ENCODE results near the gene NTM. TPM values are rescaled to one million over a fixed set of nuclear protein-coding genes. Genes with fewer than 3 reads are reported as not detected.

The NTM gene
- polyA plus RNA-seq, 1 experiment: 33.6 TPM

DNA sequence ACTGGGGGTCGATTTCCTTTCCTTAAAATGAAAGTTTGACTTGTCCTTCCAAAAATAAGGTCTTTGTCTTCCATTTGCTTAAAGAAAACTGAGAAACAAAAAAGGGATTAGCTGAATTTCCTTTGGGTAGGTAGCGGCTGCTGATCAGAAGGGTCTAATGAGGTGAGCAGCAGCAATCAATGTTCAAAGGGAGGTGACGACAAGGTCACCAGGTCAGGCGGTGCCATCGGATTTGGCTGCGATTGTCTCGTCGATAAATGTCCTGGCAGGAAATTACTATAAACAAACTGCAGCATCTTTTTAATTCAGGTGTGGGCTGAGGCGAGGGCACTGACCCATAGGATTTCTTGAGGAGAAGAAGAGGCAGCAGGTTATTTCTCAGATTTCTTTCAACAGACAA, 480.1 kb downstream of the NTM start:
- no peak for DNase-seq (ENCODE audit: low read depth)
- H3K36me3 ChIP-seq (ENCODE audit: control insufficient read depth, insufficient read depth, low read length): no peaks in the 10 kb centered on the region
- no peak overlapping the region for H3K4me3 ChIP-seq (ENCODE audit: low read depth, low read length)
- CTCF ChIA-PET: interaction anchor here (0.9 to 1.1 kb wide), 3 partner anchors 14 to 62 kb away, joined by 3 to 4 read pairs (median 3); no protein-coding TSS in a partner anchor
- POLR2A ChIA-PET: no interaction called here
- peaks cover 6% of the 10 kb centered on the region for H3K27me3 ChIP-seq (ENCODE audit: control insufficient read depth, insufficient read depth, low read length)
- TF ChIP-seq, protein P1, sequence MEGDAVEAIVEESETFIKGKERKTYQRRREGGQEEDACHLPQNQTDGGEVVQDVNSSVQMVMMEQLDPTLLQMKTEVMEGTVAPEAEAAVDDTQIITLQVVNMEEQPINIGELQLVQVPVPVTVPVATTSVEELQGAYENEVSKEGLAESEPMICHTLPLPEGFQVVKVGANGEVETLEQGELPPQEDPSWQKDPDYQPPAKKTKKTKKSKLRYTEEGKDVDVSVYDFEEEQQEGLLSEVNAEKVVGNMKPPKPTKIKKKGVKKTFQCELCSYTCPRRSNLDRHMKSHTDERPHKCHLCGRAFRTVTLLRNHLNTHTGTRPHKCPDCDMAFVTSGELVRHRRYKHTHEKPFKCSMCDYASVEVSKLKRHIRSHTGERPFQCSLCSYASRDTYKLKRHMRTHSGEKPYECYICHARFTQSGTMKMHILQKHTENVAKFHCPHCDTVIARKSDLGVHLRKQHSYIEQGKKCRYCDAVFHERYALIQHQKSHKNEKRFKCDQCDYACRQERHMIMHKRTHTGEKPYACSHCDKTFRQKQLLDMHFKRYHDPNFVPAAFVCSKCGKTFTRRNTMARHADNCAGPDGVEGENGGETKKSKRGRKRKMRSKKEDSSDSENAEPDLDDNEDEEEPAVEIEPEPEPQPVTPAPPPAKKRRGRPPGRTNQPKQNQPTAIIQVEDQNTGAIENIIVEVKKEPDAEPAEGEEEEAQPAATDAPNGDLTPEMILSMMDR (IDR thresholded peaks at IDR 0.05; ENCODE audit: insufficient read depth, low read depth, low read length): no peak

DNA sequence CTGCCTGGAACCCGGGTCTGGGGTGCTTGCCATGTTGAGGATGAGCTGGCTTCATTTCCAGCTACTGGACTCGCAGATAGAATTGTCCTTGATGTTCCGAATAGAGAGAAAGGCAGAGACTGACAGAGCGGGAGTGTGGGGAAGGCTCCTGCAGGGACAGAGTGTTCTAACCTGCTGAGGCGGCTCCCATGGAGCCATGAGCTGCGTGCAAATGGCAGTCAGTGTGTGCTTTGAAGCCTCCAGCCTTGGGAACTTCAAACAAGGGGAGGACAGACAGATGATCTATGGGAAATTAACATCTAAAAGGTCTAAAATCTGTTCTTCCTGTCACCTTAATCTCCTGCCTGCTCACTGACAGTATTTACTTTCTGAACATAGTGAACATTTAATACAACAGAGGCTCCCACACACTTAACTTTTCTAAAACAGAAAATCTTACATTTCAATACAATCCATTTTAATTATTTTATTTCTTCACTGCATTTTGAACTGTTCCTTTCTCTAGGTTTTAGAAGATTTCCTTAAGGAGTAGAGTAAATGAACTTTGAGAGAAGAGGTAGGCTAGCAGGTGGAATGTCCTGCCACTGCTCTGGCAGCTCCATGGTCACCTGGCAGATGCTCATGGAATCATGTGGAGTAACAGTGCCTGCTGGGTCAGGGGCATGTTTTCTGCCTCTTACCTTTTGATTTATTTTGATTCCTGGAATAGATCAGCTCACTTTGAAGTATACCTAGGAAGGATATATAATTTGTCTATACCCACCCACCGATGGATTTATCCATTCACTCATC, 481.7 kb downstream of the NTM start:
- Histone ChIP-seq H3K36me3 (ENCODE audit: control insufficient read depth, insufficient read depth, low read length) (no peaks in the 10 kb centered on the region), H3K27me3 (ENCODE audit: control insufficient read depth, insufficient read depth, low read length) (peaks cover 4% of the 10 kb centered on the region), H3K4me3 (ENCODE audit: low read depth, low read length) (no peak overlapping the region)
- no peak for DNase-seq (ENCODE audit: low read depth)
- CTCF ChIA-PET: interaction anchor here (0.5 to 1.7 kb wide), 4 partner anchors 9 to 1610 kb away, joined by 3 to 7 read pairs (median 3); no protein-coding TSS in a partner anchor
- TF ChIP-seq, protein P1 (IDR thresholded peaks at IDR 0.05; ENCODE audit: insufficient read depth, low read depth, low read length): no peak
- POLR2A ChIA-PET: no interaction called here

GRCh38 chr11:131852757-131853156, 482.3 kb downstream of the NTM start:
- Histone ChIP-seq H3K36me3 (ENCODE audit: control insufficient read depth, insufficient read depth, low read length) (no peaks in the 10 kb centered on the region), H3K27me3 (ENCODE audit: control insufficient read depth, insufficient read depth, low read length) (peaks cover 4% of the 10 kb centered on the region), H3K4me3 (ENCODE audit: low read depth, low read length) (no peak overlapping the region)
- POLR2A ChIA-PET: no interaction called here
- CTCF ChIA-PET: interaction anchor here (1.7 kb wide), 1 partner anchor 16 kb away, joined by 7 read pairs; no protein-coding TSS in a partner anchor
- DNase-seq (ENCODE audit: low read depth): no peak
- TF ChIP-seq, protein P1 (IDR thresholded peaks at IDR 0.05; ENCODE audit: insufficient read depth, low read depth, low read length): no peak

DNA sequence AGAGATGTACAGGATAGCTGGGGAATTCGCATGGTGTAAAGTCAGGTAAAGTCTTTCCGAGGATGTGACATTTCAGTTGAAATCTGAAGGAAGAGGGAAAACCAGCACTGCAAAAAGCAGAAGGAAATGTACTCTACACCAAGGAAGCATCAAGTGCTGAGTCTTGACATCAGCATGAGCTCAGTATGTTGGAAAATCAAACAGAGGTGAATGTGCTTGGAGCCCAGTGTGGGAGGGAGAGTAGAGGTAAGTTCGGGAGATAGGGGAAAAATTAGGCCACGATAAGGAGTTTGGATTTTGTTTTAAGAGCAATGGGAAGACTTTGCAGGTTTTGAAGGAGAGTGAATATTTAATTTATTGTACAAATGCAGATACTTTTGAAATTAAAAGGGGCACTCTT, 484.0 kb downstream of the NTM start:
- CTCF ChIA-PET: interaction anchor here (1.5 kb wide), 1 partner anchor 13 kb away, joined by 3 read pairs; no protein-coding TSS in a partner anchor
- DNase-seq (ENCODE audit: low read depth): no peak
- TF ChIP-seq, protein P1 (IDR thresholded peaks at IDR 0.05; ENCODE audit: insufficient read depth, low read depth, low read length): no peak
- Histone ChIP-seq H3K4me3 (ENCODE audit: low read depth, low read length) (no peak overlapping the region), H3K36me3 (ENCODE audit: control insufficient read depth, insufficient read depth, low read length) (no peaks in the 10 kb centered on the region), H3K27me3 (ENCODE audit: control insufficient read depth, insufficient read depth, low read length) (peaks cover 4% of the 10 kb centered on the region)
- POLR2A ChIA-PET: no interaction called here

DNA sequence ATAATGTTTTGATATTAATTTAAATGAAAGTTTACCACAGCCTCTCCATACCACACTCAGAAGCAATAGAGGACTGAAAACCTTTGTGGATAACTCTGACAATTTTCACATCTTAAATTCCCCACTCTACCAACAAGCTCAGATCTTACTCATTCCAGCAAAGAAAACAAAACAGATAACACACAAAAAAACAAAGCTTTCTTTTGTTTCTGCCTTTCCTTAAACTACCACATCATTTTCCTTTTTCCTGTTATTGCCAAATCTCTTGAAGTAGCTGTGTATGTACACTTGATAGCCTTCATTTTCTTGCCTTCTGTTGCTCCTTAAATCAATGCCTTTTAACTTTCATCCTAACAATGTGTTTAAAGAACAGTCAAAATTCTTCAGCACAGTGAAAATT, 484.9 kb downstream of the NTM start:
- CTCF ChIA-PET: interaction anchor here (0.6 to 1.5 kb wide), 2 partner anchors 12 to 369 kb away, joined by 3 read pairs; no protein-coding TSS in a partner anchor
- Histone ChIP-seq H3K4me3 (ENCODE audit: low read depth, low read length) (no peak overlapping the region), H3K27me3 (ENCODE audit: control insufficient read depth, insufficient read depth, low read length) (peaks cover 4% of the 10 kb centered on the region), H3K36me3 (ENCODE audit: control insufficient read depth, insufficient read depth, low read length) (no peaks in the 10 kb centered on the region)
- POLR2A ChIA-PET: no interaction called here
- TF ChIP-seq, protein P1 (IDR thresholded peaks at IDR 0.05; ENCODE audit: insufficient read depth, low read depth, low read length): no peak
- no peak for DNase-seq (ENCODE audit: low read depth)

Data from BJ (cell line).